ENCODE measurements around the gene NAV1. TPM values are rescaled to one million over a fixed set of nuclear protein-coding genes. Genes with fewer than 3 reads are reported as not detected.

The NAV1 gene
- total and polyA plus RNA-seq, 2 of the 8 experiments (the other 6 are each of a cell fraction or from before 2014, with no cell fraction given): 9.9 to 42.7 TPM

DNA sequence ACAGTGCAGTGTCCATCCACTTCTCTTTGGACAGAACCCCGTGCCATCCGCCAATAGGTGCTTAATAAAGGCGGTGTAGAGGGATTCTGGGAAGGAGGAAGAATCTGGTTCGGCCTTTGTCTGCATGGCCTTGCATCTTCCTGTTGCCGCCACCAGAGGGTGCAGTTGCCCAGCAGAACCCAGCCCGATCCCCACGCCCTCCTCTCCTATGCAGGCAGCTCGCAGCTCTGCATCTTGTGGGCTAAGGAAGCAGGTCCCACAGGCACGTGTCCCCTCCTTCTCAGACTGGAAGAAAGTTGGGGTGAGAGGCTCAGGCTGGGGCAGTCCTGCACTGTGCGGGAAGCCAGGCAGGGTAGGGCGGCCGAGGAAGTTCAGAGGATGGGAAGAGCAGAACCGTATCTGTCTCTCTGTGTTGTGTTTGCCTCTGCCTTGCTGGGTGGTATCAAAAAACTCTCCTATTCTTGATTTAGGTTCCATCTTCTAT lies 20.8 kb downstream of the NAV1 start (continued):
- TF ChIP-seq CTCF (IDR thresholded peaks at IDR 0.05; ENCODE audit: control extremely low read depth in 1 of 3, insufficient read depth in 1 of 3, low read depth in 1 of 3, low read length in 3 of 3) (peak; percentile 95 to 99 (median 98)), RAD21 (IDR thresholded peaks at IDR 0.05 in 1 of 2, conservative IDR thresholded peaks at IDR 0.05 in 1 of 2; ENCODE audit: low read depth in 2 of 2, low read length in 2 of 2) (peak; percentile 100), TEAD4 (IDR thresholded peaks at IDR 0.05; ENCODE audit: low read depth, low read length) (peak; percentile 66), SP4 (IDR thresholded peaks at IDR 0.05; ENCODE audit: low read length) (peak; percentile 62; the same call in 1 of the 2 replicates), E2F6 (IDR thresholded peaks at IDR 0.05) (peak; percentile 62), MAX (IDR thresholded peaks at IDR 0.05) (peak; percentile 90)

Data from H1 (cell line).